H1 (cell line): Measurements from ENCODE around the gene TSNAXIP1. TPM values are rescaled to one million over a fixed set of nuclear protein-coding genes. Genes with fewer than 3 reads are reported as not detected.

ENCODE experiments used
- CTCF ChIA-PET: fragments of 300-600 bp; sonication (Branson Sonifier 250); formaldehyde crosslinking; loops from one replicate; lab custom pipeline; 2021; ENCODE audit not compliant: partially characterized antibody; lab: Charles Lee
- POLR2A ChIA-PET: fragments of 300-600 bp; sonication (Branson Sonifier 250); formaldehyde crosslinking; loops from one replicate; lab custom pipeline; 2021; ENCODE audit warnings: inconsistent platforms; ENCODE audit not compliant: partially characterized antibody; lab: Charles Lee
- DNase-seq, 2 experiments: peaks; one replicate each; pipeline versions ENCODE4 v3.0.0 to v3.0.0-alpha.2; 2010 to 2022; ENCODE audit warnings: low spot score in 2 of 2, low read depth in 1 of 2, mixed read lengths in 1 of 2
- FAIRE-seq: peaks from 2 replicates; lab custom pipeline; 2011; peaks lifted over from hg19 to GRCh38; lab: Jason Lieb, UNC
- H2AFZ ChIP-seq: 2 replicates; pipeline ENCODE4 v1.8.1; 2012; ENCODE audit warnings: low read length, inconsistent platforms
- H2AK5ac ChIP-seq: 2 replicates; pipeline ENCODE4 v1.6.1; 2013; ENCODE audit warnings: low read depth, low read length
- H2BK120ac ChIP-seq: replicated peaks from 2 replicates; pipeline ENCODE3; 2013; ENCODE audit warnings: low read depth, low read length, inconsistent platforms
- H2BK12ac ChIP-seq: 2 replicates; pipeline ENCODE4 v1.6.1; 2013; ENCODE audit warnings: low read depth, low read length
- H2BK15ac ChIP-seq: 2 replicates; pipeline ENCODE4 v1.6.1; 2013; ENCODE audit warnings: low read length
- H2BK20ac ChIP-seq: 2 replicates; pipeline ENCODE4 v1.6.1; 2013; ENCODE audit warnings: low read length
- H2BK5ac ChIP-seq: 2 replicates; pipeline ENCODE4 v1.6.1; 2013; ENCODE audit warnings: low read depth, low read length
- H3K14ac ChIP-seq: 2 replicates; pipeline ENCODE4 v1.6.1; 2013; ENCODE audit warnings: inconsistent platforms; ENCODE audit not compliant: insufficient read length
- H3K18ac ChIP-seq: 2 replicates; pipeline ENCODE4 v1.6.1; 2013; ENCODE audit warnings: low read length; ENCODE audit errors: extremely low read depth
- H3K23ac ChIP-seq: 2 replicates; pipeline ENCODE4 v1.6.1; 2013; ENCODE audit warnings: inconsistent platforms; ENCODE audit not compliant: insufficient read length
- H3K23me2 ChIP-seq: 2 replicates; pipeline ENCODE4 v1.6.1; 2013; ENCODE audit warnings: low read depth, low read length
- H3K27ac ChIP-seq: 2 replicates; pipeline ENCODE4 v1.6.1; 2011; ENCODE audit warnings: low read depth, low read length, inconsistent platforms
- H3K27me3 ChIP-seq, 4 experiments: replicated peaks in 1 of 4; 1 replicate in 1 of 4; 2 replicates in 3 of 4; pipeline versions ENCODE4 v1.6.1 to v1.8.1; 2011 to 2013; ENCODE audit warnings: low read length in 3 of 4, mild to moderate bottlenecking in 3 of 4, inconsistent platforms in 2 of 4, mixed read lengths in 2 of 4, moderate library complexity in 1 of 4; ENCODE audit not compliant: control insufficient read depth in 3 of 4, insufficient read depth in 3 of 4; ENCODE audit errors: extremely low read depth in 1 of 4
- H3K36me3 ChIP-seq, 4 experiments: 2 replicates each; pipeline versions ENCODE4 v1.6.1 to v1.8.1; 2011 to 2013; ENCODE audit warnings: mild to moderate bottlenecking in 4 of 4, low read length in 3 of 4, moderate library complexity in 2 of 4, control low read depth in 1 of 4, inconsistent platforms in 1 of 4; ENCODE audit not compliant: insufficient read depth in 4 of 4, control insufficient read depth in 2 of 4
- H3K4ac ChIP-seq: replicated peaks from 2 replicates; pipeline ENCODE3; 2013; ENCODE audit warnings: low read length, low read depth, mixed read lengths, inconsistent platforms; ENCODE audit not compliant: insufficient read length
- H3K4me1 ChIP-seq, 4 experiments: replicated peaks in 1 of 4; 1 replicate in 1 of 4; 2 replicates in 3 of 4; pipeline versions ENCODE4 v1.6.1 to v1.8.1; 2011 to 2013; ENCODE audit warnings: low read length in 3 of 4, inconsistent platforms in 2 of 4, mixed read lengths in 1 of 4; ENCODE audit not compliant: insufficient read depth in 4 of 4, control insufficient read depth in 3 of 4
- H3K4me2 ChIP-seq, 2 experiments: 2 replicates each; pipeline versions ENCODE4 v1.6.1 to v1.8.1; 2011 to 2013; ENCODE audit warnings: low read depth in 2 of 2, low read length in 2 of 2, control low read depth in 1 of 2, inconsistent platforms in 1 of 2, mild to moderate bottlenecking in 1 of 2; ENCODE audit not compliant: insufficient read depth in 1 of 2
- H3K4me3 ChIP-seq, 4 experiments: fragments of 200-600, 300-600 bp in 1 of 4; sonication (generic), shearing (Covaris generic), sonication (Bioruptor Twin) in 1 of 4; 2 replicates each; pipeline versions ENCODE4 v1.5.1 to v1.8.1; 2011 to 2016; ENCODE audit warnings: low read length in 4 of 4, low read depth in 3 of 4, control low read depth in 2 of 4, inconsistent platforms in 2 of 4, mild to moderate bottlenecking in 2 of 4, mixed read lengths in 1 of 4, moderate library complexity in 1 of 4; ENCODE audit not compliant: insufficient read depth in 2 of 4; ENCODE audit errors: extremely low read depth in 1 of 4
- H3K56ac ChIP-seq: replicated peaks from 2 replicates; pipeline ENCODE3; 2013; ENCODE audit warnings: low read depth, mild to moderate bottlenecking, mixed read lengths, low read length, inconsistent platforms; ENCODE audit not compliant: insufficient read length
- H3K79me1 ChIP-seq: 2 replicates; pipeline ENCODE4 v1.6.1; 2013; ENCODE audit warnings: low read depth, low read length, control low read depth
- H3K79me2 ChIP-seq, 2 experiments: 2 replicates each; pipeline versions ENCODE4 v1.6.1 to v1.8.1; 2012 to 2013; ENCODE audit warnings: low read length in 2 of 2, mild to moderate bottlenecking in 2 of 2, inconsistent platforms in 1 of 2; ENCODE audit not compliant: insufficient read depth in 2 of 2, control insufficient read depth in 1 of 2
- H3K9ac ChIP-seq, 4 experiments: replicated peaks in 1 of 4; 1 replicate in 1 of 4; 2 replicates in 3 of 4; pipeline versions ENCODE4 v1.6.1 to v1.8.1; 2011 to 2013; ENCODE audit warnings: low read depth in 3 of 4, low read length in 3 of 4, control low read depth in 2 of 4, mild to moderate bottlenecking in 2 of 4, moderate library complexity in 2 of 4, inconsistent platforms in 1 of 4; ENCODE audit errors: extremely low read depth in 1 of 4
- H3K9me3 ChIP-seq, 2 experiments: 2 replicates each; pipeline versions ENCODE4 v1.6.1 to v1.8.1; 2012 to 2013; ENCODE audit warnings: mild to moderate bottlenecking in 2 of 2, moderate library complexity in 2 of 2, control low read depth in 1 of 2, inconsistent platforms in 1 of 2, low read depth in 1 of 2, low read length in 1 of 2, mixed read lengths in 1 of 2; ENCODE audit not compliant: insufficient read depth in 2 of 2
- H4K20me1 ChIP-seq, 2 experiments: replicated peaks in 1 of 2; 2 replicates each; pipeline versions ENCODE3 to v1.8.1; 2011 to 2013; ENCODE audit warnings: inconsistent platforms in 2 of 2, low read length in 2 of 2, mild to moderate bottlenecking in 1 of 2; ENCODE audit not compliant: insufficient read depth in 2 of 2, control insufficient read depth in 1 of 2
- H4K5ac ChIP-seq: 2 replicates; pipeline ENCODE4 v1.6.1; 2013; ENCODE audit warnings: low read length, low read depth, mixed read lengths, inconsistent platforms; ENCODE audit not compliant: insufficient read length
- H4K8ac ChIP-seq: 2 replicates; pipeline ENCODE4 v1.8.0; 2013; ENCODE audit warnings: mild to moderate bottlenecking, moderate library complexity, low read length, inconsistent platforms; ENCODE audit not compliant: insufficient read depth; ENCODE audit errors: extremely low read depth
- H4K91ac ChIP-seq: replicated peaks from 2 replicates; pipeline ENCODE3; 2013; ENCODE audit warnings: low read length, mixed read lengths, inconsistent platforms; ENCODE audit not compliant: insufficient read length
- BCL11A ChIP-seq, 2 experiments: IDR thresholded peaks; one replicate each; pipeline ENCODE4 v1.6.1; 2011; ENCODE audit warnings: low read depth in 2 of 2, low read length in 2 of 2, mild to moderate bottlenecking in 2 of 2
- BRCA1 ChIP-seq: IDR thresholded peaks from 2 replicates; pipeline ENCODE4 v1.6.1; 2012; ENCODE audit warnings: low read depth, low read length, improper control_type of control experiment
- CBX8 ChIP-seq: fragments of 300-800, 300-1000 bp; sonication (generic); IDR thresholded peaks from 2 replicates; pipeline ENCODE4 v1.7.1; 2016; ENCODE audit warnings: low read depth, low read length, borderline replicate concordance
- CHD1 ChIP-seq: IDR thresholded peaks from 2 replicates; pipeline ENCODE4 v1.6.1; 2012; ENCODE audit warnings: low read depth, low read length, improper control_type of control experiment
- EZH2 ChIP-seq: fragments of 200-600 bp; sonication (generic); IDR thresholded peaks from 2 replicates; pipeline ENCODE4 v1.7.1; 2012; ENCODE audit warnings: low read depth, mild to moderate bottlenecking, moderate library complexity, low read length, inconsistent platforms; ENCODE audit not compliant: severe bottlenecking
- GABPA ChIP-seq: IDR thresholded peaks from 2 replicates; pipeline ENCODE4 v1.6.1; 2011; ENCODE audit warnings: mild to moderate bottlenecking, low read length, moderate library complexity, borderline replicate concordance; ENCODE audit not compliant: insufficient read depth
- HDAC6 ChIP-seq: IDR thresholded peaks from one replicate; pipeline ENCODE4 v1.7.1; 2012; ENCODE audit warnings: low read depth, mild to moderate bottlenecking, inconsistent platforms, low read length, moderate library complexity
- JUN ChIP-seq: IDR thresholded peaks from 2 replicates; pipeline ENCODE4 v1.6.1; 2011; ENCODE audit warnings: low read depth, mild to moderate bottlenecking, improper control_type of control experiment, low read length
- KDM1A ChIP-seq: fragments of 200-600, 300-600 bp; sonication (generic); IDR thresholded peaks from 2 replicates; pipeline ENCODE4 v1.7.1; 2016; ENCODE audit warnings: mild to moderate bottlenecking, low read length, borderline replicate concordance
- KDM5A ChIP-seq: fragments of 200-600 bp; IDR thresholded peaks from 2 replicates; pipeline ENCODE4 v1.7.1; 2012; ENCODE audit warnings: mild to moderate bottlenecking, low read length, inconsistent platforms, mixed read lengths
- RXRA ChIP-seq: IDR thresholded peaks from 2 replicates; pipeline ENCODE4 v1.6.1; 2011; ENCODE audit warnings: low read depth, mild to moderate bottlenecking, low read length, moderate library complexity; ENCODE audit not compliant: insufficient read depth
- SIRT6 ChIP-seq: IDR thresholded peaks from one replicate; pipeline ENCODE4 v1.7.1; 2012; ENCODE audit warnings: low read length, inconsistent platforms
- SP1 ChIP-seq: IDR thresholded peaks from 2 replicates; pipeline ENCODE4 v1.6.1; 2011; ENCODE audit warnings: low read depth, low read length
- SRF ChIP-seq: IDR thresholded peaks from 2 replicates; pipeline ENCODE4 v1.6.1; 2011; ENCODE audit warnings: mild to moderate bottlenecking, low read depth, low read length, moderate library complexity
- WGBS, 2 experiments: shearing (Covaris generic) in 1 of 2; methylation state at CpG; one replicate each; pipeline versions ENCODE4 v1.1.6 to v1.1.7; 2013 to 2015; ENCODE audit warnings: low lambda C conversion rate in 2 of 2, mixed read lengths in 2 of 2, inconsistent platforms in 1 of 2, low coverage in 1 of 2, missing lambda C conversion rate in 1 of 2; ENCODE audit not compliant: insufficient replicate concordance in 2 of 2, insufficient coverage in 1 of 2, insufficient read length in 1 of 2; ENCODE audit errors: extremely low coverage in 1 of 2, missing lambda C conversion rate in 1 of 2; 5-methylcytosine and 5-hydroxymethylcytosine counted together
- polyA plus RNA-seq, 7 experiments: library from polyadenylated mRNA; depleted of rRNA in 3 of 7; stranded (reverse) in 5 of 7; unstranded in 2 of 7; fragments of >200 nt in 5 of 7; fragments of 200-250 nt in 2 of 7; gene quantifications; 1 replicate in 5 of 7; 2 replicates in 1 of 7; 4 replicates in 1 of 7; pipeline versions ENCODE4 v1.2.1 to v1.2.3, GENCODE V29; 2011 to 2013; ENCODE audit warnings: missing spikeins in 2 of 7, mixed read lengths in 2 of 7
- total RNA-seq: library from RNA; stranded (reverse); fragmentation: NEBNext Ultra II Directional; extraction: Animal tissue kit (Norgen Biotek cat#: 25700); gene quantifications from 2 replicates; pipeline ENCODE4 v1.2.1, GENCODE V29; 2021
- TF ChIP-seq, protein P1 (sequence below): IDR thresholded peaks from 2 replicates; pipeline ENCODE4 v1.6.1; 2012; ENCODE audit warnings: inconsistent platforms

Gene TSNAXIP1
- total and polyA plus RNA-seq, 2 of the 8 experiments (the other 6 are each of a cell fraction or from before 2014, with no cell fraction given) = 0.37 to 0.94 TPM

DNA sequence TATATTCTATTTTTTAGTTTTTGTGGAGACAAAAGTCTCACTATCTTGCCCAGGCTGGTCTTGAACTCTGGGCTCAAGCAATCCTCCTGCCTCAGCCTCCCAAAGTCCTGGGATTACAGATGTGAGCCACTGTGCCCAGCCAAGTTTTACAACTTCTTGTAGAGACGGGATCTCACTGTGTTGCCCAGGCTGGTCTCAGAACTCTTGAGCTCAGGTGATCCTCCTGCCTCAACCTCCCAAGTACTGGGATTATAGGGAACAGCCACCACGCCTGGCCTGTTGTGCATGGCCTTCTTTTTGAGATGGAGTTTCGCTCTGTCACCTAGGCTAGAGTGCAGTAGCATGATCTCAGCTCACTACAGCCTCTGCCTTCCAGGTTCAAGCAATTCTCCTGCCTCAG lies 47.0 kb downstream of the TSNAXIP1 start:
- Histone ChIP-seq H3K4me1 (peaks cover 8 to 15% (median 13%) of the 10 kb centered on the region in 4 experiments), H3K79me1 (peaks cover 23% of the 10 kb centered on the region), H3K4me3 (no peak overlapping the region), H3K9me3 (no peaks in the 10 kb centered on the region), H3K18ac (no peak overlapping the region), H3K27ac (no peak overlapping the region), H2AFZ (no peak overlapping the region), H2BK20ac (no peak overlapping the region), H3K36me3 (peaks cover 0 to 4% (median 0%) of the 10 kb centered on the region in 4 experiments; a peak in 2 of 8 replicates), H3K9ac (no peak overlapping the region), H3K56ac (no peak overlapping the region), H4K91ac (no peak overlapping the region), H4K20me1 (peaks cover 26 to 42% of the 10 kb centered on the region in 2 experiments), H2BK12ac (no peak overlapping the region), H3K4me2 (no peak overlapping the region), H3K14ac (no peak overlapping the region), H2BK120ac (no peak overlapping the region), H2BK15ac (no peak overlapping the region), H3K27me3 (no peaks in the 10 kb centered on the region), H3K4ac (no peak overlapping the region), H3K79me2 (peaks cover 41 to 92% of the 10 kb centered on the region in 2 experiments), H3K23ac (no peak overlapping the region), H3K23me2 (no peaks in the 10 kb centered on the region), H2BK5ac (no peak overlapping the region; the same call in 1 of the 2 replicates), H4K5ac (no peak overlapping the region), H4K8ac (no peak overlapping the region), H2AK5ac (no peak overlapping the region)
- ChIA-PET CTCF (interaction anchor here (1.0 to 2.7 kb wide), 4 partner anchors 10 to 14 kb away, joined by 3 to 17 read pairs (median 5); no protein-coding TSS in a partner anchor), POLR2A (interaction anchor here (1.1 to 11.7 kb wide), 3 partner anchors 9 to 91 kb away, joined by 3 to 100 read pairs (median 4); no protein-coding TSS in a partner anchor)
- DNase-seq (no peak), FAIRE-seq (no peak)
- WGBS, 2 experiments = 100% methylated on average over 3 of the region's 3 CpGs; no CpG with 5 or more reads in 1 of the 2 experiments
- TF ChIP-seq, protein P1, sequence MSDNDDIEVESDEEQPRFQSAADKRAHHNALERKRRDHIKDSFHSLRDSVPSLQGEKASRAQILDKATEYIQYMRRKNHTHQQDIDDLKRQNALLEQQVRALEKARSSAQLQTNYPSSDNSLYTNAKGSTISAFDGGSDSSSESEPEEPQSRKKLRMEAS = no peak
- TF ChIP-seq RXRA = no peak
- no peak for TF ChIP-seq EZH2
- no peak for TF ChIP-seq SP1
- TF ChIP-seq KDM5A = no peak
- TF ChIP-seq SIRT6 = no peak
- no peak for TF ChIP-seq JUN
- TF ChIP-seq HDAC6 = no peak
- no peak for TF ChIP-seq KDM1A
- TF ChIP-seq GABPA = no peak
- no peak for TF ChIP-seq CBX8
- TF ChIP-seq BCL11A (IDR thresholded peaks at IDR 0.05; ENCODE audit: low read depth in 2 of 2, low read length in 2 of 2) = no peak
- no peak for TF ChIP-seq CHD1
- no peak for TF ChIP-seq SRF
- no peak for TF ChIP-seq BRCA1
